Endothelial cell of umbilical vein (primary cell): ENCODE measurements around the gene CLPSL2. TPM values are rescaled to one million over a fixed set of nuclear protein-coding genes. Genes with fewer than 3 reads are reported as not detected.

ENCODE experiments used
- BruUV-seq: library from RNA; stranded (reverse); fragments of 400-500 nt; replicated peaks from 2 replicates; lab custom pipeline; 2021; lab: Mats Ljungman, UMichigan
- CTCF ChIA-PET: fragments of 300-600, 350-600 bp; sonication (Branson Sonifier 250); formaldehyde crosslinking; loops from one replicate; lab custom pipeline; 2021; ENCODE audit warnings: antibody characterized with exemption, inconsistent platforms; lab: Charles Lee
- POLR2A ChIA-PET: fragments of 300-600, 350-600 bp; sonication (Branson Sonifier 250); formaldehyde crosslinking; loops from one replicate; lab custom pipeline; 2021; ENCODE audit warnings: antibody characterized with exemption, inconsistent platforms; lab: Charles Lee
- DNase-seq: peaks from one replicate; pipeline ENCODE4 v3.0.0-alpha.2; 2011; ENCODE audit warnings: low read depth, low spot score
- FAIRE-seq: peaks from 2 replicates; lab custom pipeline; 2011; peaks lifted over from hg19 to GRCh38; lab: Jason Lieb, UNC
- H2AFZ ChIP-seq: 2 replicates; pipeline ENCODE4 v1.6.0; 2012; ENCODE audit warnings: low read depth, low read length, control low read depth, inconsistent platforms
- H3K27ac ChIP-seq: 2 replicates; pipeline ENCODE4 v1.5.1; 2011; ENCODE audit warnings: low read depth, mild to moderate bottlenecking, control low read depth, low read length, moderate library complexity; ENCODE audit not compliant: insufficient read depth
- H3K27me3 ChIP-seq, 2 experiments: 2 replicates each; pipeline versions ENCODE4 v1.6.0 to v1.6.1; 2011; ENCODE audit warnings: low read length in 2 of 2, mixed read lengths in 1 of 2; ENCODE audit not compliant: control insufficient read depth in 2 of 2, insufficient read depth in 2 of 2
- H3K36me3 ChIP-seq, 2 experiments: 2 replicates in 1 of 2; 3 replicates in 1 of 2; pipeline ENCODE4 v1.5.1; 2011; ENCODE audit warnings: low read length in 2 of 2, mild to moderate bottlenecking in 1 of 2, moderate library complexity in 1 of 2; ENCODE audit not compliant: control insufficient read depth in 2 of 2, insufficient read depth in 2 of 2; ENCODE audit errors: extremely low read depth in 1 of 2
- H3K4me1 ChIP-seq: 3 replicates; pipeline ENCODE4 v1.5.1; 2011; ENCODE audit warnings: mild to moderate bottlenecking, low read length; ENCODE audit not compliant: control insufficient read depth, insufficient read depth; ENCODE audit errors: extremely low read depth
- H3K4me2 ChIP-seq: 2 replicates; pipeline ENCODE4 v1.6.1; 2011; ENCODE audit warnings: low read length, control low read depth, mixed read lengths; ENCODE audit not compliant: insufficient read depth
- H3K4me3 ChIP-seq, 3 experiments: fragments of 200-600 bp in 1 of 3; sonication (generic), shearing (Covaris generic) in 1 of 3; replicated peaks in 1 of 3; 2 replicates each; pipeline ENCODE4 v1.5.1; 2011 to 2016; ENCODE audit warnings: control low read depth in 3 of 3, low read length in 3 of 3, mild to moderate bottlenecking in 2 of 3, inconsistent platforms in 1 of 3, low read depth in 1 of 3, moderate library complexity in 1 of 3; ENCODE audit not compliant: insufficient read depth in 1 of 3
- H3K79me2 ChIP-seq: 2 replicates; pipeline ENCODE4 v1.6.0; 2012; ENCODE audit warnings: low read length, inconsistent platforms; ENCODE audit not compliant: control insufficient read depth, insufficient read depth
- H3K9ac ChIP-seq: replicated peaks from 2 replicates; pipeline ENCODE3; 2011; ENCODE audit warnings: low read length, control low read depth; ENCODE audit not compliant: insufficient read depth; ENCODE audit errors: extremely low read depth
- H3K9me1 ChIP-seq: replicated peaks from 3 replicates; pipeline ENCODE4 v1.6.0; 2011; ENCODE audit warnings: mild to moderate bottlenecking, low read length; ENCODE audit not compliant: control insufficient read depth, insufficient read depth; ENCODE audit errors: extremely low read depth
- H3K9me3 ChIP-seq: replicated peaks from 2 replicates; pipeline ENCODE4 v1.5.1; 2012; ENCODE audit warnings: low read length, inconsistent platforms; ENCODE audit not compliant: control insufficient read depth, insufficient read depth
- H4K20me1 ChIP-seq: replicated peaks from 2 replicates; pipeline ENCODE3; 2011; ENCODE audit warnings: mild to moderate bottlenecking, low read length; ENCODE audit not compliant: control insufficient read depth, insufficient read depth; ENCODE audit errors: extremely low read depth
- EZH2 ChIP-seq: IDR thresholded peaks from 2 replicates; pipeline ENCODE4 v1.6.1; 2012; ENCODE audit warnings: borderline replicate concordance, low read depth, mild to moderate bottlenecking, moderate library complexity, low read length, inconsistent platforms; ENCODE audit not compliant: severe bottlenecking
- FOS ChIP-seq: IDR thresholded peaks from 2 replicates; pipeline ENCODE4 v1.6.1; 2011; ENCODE audit warnings: mild to moderate bottlenecking, low read length, moderate library complexity, borderline replicate concordance; ENCODE audit not compliant: insufficient read depth
- GATA2 ChIP-seq: IDR thresholded peaks from 2 replicates; pipeline ENCODE4 v1.7.0; 2011; ENCODE audit warnings: low read depth, mild to moderate bottlenecking, moderate library complexity, mixed read lengths, low read length; ENCODE audit not compliant: insufficient read length, insufficient read depth
- JUN ChIP-seq: IDR thresholded peaks from 2 replicates; pipeline ENCODE4 v1.6.1; 2011; ENCODE audit warnings: borderline replicate concordance, low read depth; ENCODE audit not compliant: insufficient read length, insufficient read depth
- MYC ChIP-seq: IDR thresholded peaks from one replicate; pipeline ENCODE4 v1.6.1; 2011; ENCODE audit warnings: mild to moderate bottlenecking, low read depth, low read length
- POLR2A ChIP-seq: IDR thresholded peaks from 2 replicates; pipeline ENCODE4 v1.6.1; 2012; ENCODE audit warnings: low read depth, mild to moderate bottlenecking, control low read depth, low read length
- POLR2AphosphoS5 ChIP-seq: IDR thresholded peaks from 2 replicates; pipeline ENCODE4 v1.6.1; 2012; ENCODE audit warnings: low read depth, mild to moderate bottlenecking, control low read depth, low read length, moderate library complexity; ENCODE audit not compliant: insufficient read depth
- dilution Hi-C: fragments of 300-500 bp; cut with MboI; formaldehyde crosslinking; loops from one replicate; pipeline ENCODE4 v1.15.0; 2019; ENCODE audit warnings: low sequenced_read_pairs; ENCODE audit not compliant: extremely low pct_ligation_motif_present
- intact Hi-C: fragments of 100-400 bp; cut with micrococcal nuclease; formaldehyde crosslinking; loops from one replicate; pipeline ENCODE4 v1.10.0; 2022
- polyA plus RNA-seq, 4 experiments: library from polyadenylated mRNA; depleted of rRNA in 3 of 4; stranded (reverse) in 3 of 4; unstranded in 1 of 4; fragments of >200 nt; gene quantifications; 2 replicates each; pipeline versions ENCODE4 v1.2.1 to v1.2.3, GENCODE V29; 2011 to 2012; ENCODE audit warnings: missing spikeins in 1 of 4
- total RNA-seq: library from RNA; stranded (reverse); gene quantifications from 2 replicates; pipeline ENCODE4 v1.2.3, GENCODE V29; 2021
- TF ChIP-seq, protein P1 (sequence below), 2 donors: IDR thresholded peaks; 1 replicate in 1 of 2; 2 replicates in 1 of 2; pipeline ENCODE4 v1.5.1; 2011; ENCODE audit warnings: low read length in 2 of 2, mild to moderate bottlenecking in 2 of 2, moderate library complexity in 2 of 2, control low read depth in 1 of 2, inconsistent platforms in 1 of 2, low read depth in 1 of 2; ENCODE audit not compliant: insufficient read depth in 1 of 2; ENCODE audit errors: extremely low read depth in 1 of 2
- TF ChIP-seq, protein P2 (sequence below): IDR thresholded peaks from 2 replicates; pipeline ENCODE4 v1.6.1; 2011; ENCODE audit not compliant: insufficient read depth, insufficient read length

Gene CLPSL2
- total and polyA plus RNA-seq, 2 donors (not counting 3 experiments of a cell fraction or from before 2014, with no cell fraction given) = not detected

DNA sequence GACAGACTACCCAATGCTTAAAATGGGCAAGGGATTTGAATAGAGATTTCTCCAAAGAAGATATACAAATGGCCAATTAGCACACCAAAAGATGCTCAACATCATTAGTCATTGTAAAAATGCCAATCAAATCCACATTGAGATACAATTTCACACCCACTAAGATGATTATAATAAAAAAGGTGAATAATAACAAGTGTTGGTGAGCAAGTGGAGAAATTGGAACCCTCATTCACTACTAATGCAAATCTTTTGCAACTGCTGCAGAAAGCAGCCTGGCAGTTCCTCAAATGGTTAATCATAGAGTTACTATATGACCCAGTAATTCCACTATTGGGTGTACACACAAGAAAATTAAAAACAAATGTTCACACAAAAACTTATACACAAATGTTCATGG lies 41.1 kb downstream of the CLPSL2 start:
- intact Hi-C loops = no loop called here
- no peak overlapping the region for H3K4me3 ChIP-seq
- H3K79me2 ChIP-seq = no peaks in the 10 kb centered on the region
- H3K36me3 ChIP-seq = no peaks in the 10 kb centered on the region
- DNase-seq (no peak), FAIRE-seq (no peak)
- TF ChIP-seq, protein P1, sequence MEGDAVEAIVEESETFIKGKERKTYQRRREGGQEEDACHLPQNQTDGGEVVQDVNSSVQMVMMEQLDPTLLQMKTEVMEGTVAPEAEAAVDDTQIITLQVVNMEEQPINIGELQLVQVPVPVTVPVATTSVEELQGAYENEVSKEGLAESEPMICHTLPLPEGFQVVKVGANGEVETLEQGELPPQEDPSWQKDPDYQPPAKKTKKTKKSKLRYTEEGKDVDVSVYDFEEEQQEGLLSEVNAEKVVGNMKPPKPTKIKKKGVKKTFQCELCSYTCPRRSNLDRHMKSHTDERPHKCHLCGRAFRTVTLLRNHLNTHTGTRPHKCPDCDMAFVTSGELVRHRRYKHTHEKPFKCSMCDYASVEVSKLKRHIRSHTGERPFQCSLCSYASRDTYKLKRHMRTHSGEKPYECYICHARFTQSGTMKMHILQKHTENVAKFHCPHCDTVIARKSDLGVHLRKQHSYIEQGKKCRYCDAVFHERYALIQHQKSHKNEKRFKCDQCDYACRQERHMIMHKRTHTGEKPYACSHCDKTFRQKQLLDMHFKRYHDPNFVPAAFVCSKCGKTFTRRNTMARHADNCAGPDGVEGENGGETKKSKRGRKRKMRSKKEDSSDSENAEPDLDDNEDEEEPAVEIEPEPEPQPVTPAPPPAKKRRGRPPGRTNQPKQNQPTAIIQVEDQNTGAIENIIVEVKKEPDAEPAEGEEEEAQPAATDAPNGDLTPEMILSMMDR (IDR thresholded peaks at IDR 0.05; ENCODE audit: extremely low read depth in 1 of 2, insufficient read depth in 1 of 2, low read depth in 1 of 2, low read length in 2 of 2) = no peak
- TF ChIP-seq MYC (no peak), FOS (no peak), GATA2 (no peak), POLR2A (no peak), EZH2 (no peak), POLR2AphosphoS5 (no peak), JUN (no peak)
- TF ChIP-seq, protein P2, sequence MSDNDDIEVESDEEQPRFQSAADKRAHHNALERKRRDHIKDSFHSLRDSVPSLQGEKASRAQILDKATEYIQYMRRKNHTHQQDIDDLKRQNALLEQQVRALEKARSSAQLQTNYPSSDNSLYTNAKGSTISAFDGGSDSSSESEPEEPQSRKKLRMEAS = no peak
- no peak overlapping the region for H3K4me2 ChIP-seq
- no peaks in the 10 kb centered on the region for H4K20me1 ChIP-seq
- POLR2A ChIA-PET = no interaction called here
- no peak overlapping the region for H3K27ac ChIP-seq
- H3K9me3 ChIP-seq = no peaks in the 10 kb centered on the region
- BruUV-seq = no TSS peak
- dilution Hi-C loops = no loop called here
- no peaks in the 10 kb centered on the region for H3K4me1 ChIP-seq
- H3K27me3 ChIP-seq = no peaks in the 10 kb centered on the region
- H3K9me1 ChIP-seq = no peaks in the 10 kb centered on the region
- no peak overlapping the region for H2AFZ ChIP-seq
- CTCF ChIA-PET = no interaction called here
- H3K9ac ChIP-seq = no peak overlapping the region
